GM18511 (cell line): Measurements from ENCODE around the gene TUBB2B.
A peak's percentile ranks its signal among the peaks of the same experiment; 100 is the strongest.
"Not testable (repeated sequence)": the region's sequence is repeated elsewhere in the genome, so short reads cannot be mapped to it uniquely, and the experiment has no call there.

Experiments
- ATAC-seq: cut with Tn5 transposase; IDR thresholded peaks from one replicate; pipeline ENCODE4 v1.9.1; 2021; ENCODE audit warnings: mild to moderate bottlenecking, moderate library complexity; ENCODE audit not compliant: unreplicated experiment

The TUBB2B gene

DNA sequence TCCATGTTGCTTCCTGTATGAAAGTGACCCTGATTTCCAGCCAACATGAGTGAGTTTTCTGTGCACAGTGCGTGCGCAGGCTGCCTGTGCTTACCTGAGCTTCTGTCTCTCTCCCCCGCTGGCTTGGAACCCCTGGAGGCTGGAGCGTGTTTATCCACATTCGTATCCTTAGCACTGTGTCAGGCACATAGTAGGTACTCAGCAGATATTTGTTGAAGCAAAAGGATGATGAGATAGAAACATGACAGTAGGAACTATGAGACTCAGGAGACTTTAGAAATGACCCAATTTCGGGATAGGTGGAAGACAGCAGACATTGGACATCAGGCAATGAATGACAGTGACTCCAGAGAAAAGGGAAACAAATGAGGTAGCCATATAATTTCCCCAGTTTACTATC lies 15.2 kb downstream of the TUBB2B start:
- no peak for ATAC-seq

DNA sequence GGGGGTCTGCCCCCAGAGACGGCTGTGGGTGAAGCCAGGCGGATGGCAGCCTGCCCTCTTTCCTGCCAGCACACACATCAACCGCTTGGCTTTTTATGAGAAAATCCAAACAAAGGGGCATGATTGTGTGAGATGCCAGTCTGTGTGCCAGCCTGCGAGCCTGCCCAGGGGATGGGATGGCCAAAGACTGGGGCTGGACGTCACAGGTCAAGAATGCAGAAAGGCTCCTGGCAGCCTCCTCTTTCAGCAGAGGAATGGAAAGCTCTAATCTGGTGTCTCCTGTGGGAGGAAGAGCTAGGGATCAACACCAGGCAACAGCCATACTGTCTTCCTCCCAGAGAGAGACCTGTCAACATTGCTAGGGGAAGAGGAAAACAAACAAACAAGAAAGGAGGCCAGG lies 15.8 kb downstream of the TUBB2B start:
- no peak for ATAC-seq

DNA sequence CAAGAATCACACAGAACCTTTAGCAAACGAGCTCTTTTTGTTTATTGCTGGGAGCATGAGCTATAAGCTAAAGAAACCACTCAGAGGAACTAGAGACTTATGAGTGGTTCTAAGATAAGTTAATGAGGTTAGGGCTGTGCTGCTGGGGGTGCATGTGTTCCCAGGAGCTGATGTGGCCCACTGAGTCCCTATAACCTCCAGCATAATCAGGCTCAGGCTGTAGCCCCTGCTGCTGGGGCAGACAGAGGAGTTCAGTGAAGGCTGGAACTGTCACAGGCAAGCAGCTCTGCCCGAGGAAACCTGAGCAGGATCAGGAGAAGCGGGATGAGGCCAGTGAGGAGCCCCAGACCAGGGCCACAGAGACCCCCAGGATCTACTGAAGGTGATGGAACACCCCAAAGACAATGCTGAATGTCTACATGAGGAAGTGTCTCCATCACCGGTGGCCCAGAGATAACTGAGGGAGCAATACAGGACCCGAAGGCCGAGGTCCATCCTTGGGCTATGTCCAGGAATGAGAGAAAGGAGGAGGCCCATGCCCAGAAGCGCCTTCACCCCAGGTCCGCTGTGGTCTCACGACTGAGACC lies 17.3 kb downstream of the TUBB2B start:
- no peak for ATAC-seq

DNA sequence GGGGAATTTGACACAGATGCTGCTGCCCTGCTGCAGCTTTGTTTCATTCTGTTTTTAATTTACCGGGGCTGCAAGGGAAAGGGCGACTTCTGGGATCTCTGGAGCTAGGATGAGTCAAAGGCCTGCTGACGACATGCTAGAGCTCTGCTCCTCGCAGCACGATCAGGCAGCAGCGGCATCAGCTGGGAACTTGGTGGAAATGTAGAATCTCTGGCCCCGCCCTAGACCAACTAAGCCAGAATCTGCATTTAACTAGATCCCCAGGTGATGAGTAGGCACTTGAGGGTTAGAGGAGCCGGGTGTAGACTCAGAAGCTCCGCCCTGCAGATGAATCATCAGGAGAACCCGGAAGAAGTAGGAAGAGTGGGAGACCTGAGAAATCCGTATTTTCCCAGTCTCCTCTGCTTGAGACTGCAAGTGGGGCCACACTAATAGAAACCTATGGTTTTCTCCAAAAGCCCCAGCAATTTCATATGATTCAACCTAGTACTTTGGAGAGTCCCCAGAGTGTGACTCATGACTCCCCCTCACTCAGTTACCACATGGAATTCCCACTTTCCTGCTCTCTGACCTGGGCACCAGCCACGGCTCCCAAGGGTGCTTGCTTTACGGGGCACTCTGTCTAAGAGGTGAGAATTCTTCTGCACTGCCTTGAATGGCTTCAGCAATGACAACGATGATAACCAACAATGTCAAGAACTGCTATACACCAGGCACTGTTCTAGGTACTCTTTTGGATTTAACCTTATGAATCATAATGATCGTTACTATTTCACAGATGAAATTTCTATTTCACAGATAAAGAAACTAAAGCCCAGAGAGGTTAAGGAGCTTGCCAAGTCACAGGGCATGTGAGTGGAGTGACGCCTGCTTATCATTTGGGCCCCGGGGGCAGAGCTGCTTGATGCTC lies 18.1 kb downstream of the TUBB2B start:
- peak; percentile 55 for ATAC-seq

DNA sequence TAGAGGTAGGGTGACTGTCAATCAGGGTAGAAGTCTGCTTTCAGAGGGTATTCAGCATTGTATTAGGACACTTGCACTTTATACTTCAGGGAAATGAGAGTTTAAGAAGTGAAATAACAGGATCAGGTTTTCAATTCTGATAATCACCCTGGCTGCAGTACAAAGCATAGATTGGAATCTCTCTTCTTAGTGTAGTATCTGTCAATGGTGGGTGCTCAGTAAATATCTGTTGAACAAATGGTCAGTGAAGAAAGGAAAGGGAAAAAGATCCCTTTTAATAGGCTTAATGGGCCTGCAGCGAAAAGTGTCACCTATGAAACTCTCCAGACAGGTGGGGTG lies 18.7 kb downstream of the TUBB2B start:
- ATAC-seq = no peak

DNA sequence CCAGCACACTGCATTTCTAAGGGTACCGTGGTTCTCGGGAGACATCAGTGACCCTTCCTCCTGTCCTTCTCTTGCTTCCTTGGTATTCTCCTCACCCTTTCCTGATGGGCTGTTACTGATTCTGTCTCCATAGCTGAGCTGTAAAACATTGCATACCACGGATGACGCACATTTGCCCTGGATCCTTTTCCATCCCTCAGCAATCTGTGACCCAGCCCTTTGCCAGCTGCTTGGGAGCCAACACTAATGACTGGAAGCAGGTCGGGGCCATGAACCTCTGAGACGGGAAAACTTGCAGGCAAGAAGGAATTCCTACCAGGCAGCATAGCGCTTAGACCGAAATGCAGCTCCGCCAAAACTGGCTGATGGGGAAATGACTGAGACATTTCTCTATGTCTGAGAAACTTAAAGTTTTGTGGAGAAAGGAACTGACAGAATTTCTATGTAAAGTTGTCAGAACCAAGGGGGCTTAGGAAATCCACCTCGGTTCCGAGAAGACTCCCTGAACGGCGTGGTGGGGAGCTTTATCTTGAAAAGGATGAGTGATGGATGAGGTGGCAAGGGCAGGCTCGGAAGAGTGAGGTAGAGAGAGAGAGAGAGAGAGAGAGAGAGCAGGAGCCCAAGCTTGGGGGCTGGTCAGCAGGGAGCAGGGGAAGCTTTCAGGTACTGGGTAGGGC lies 19.2 kb downstream of the TUBB2B start:
- ATAC-seq = no peak

DNA sequence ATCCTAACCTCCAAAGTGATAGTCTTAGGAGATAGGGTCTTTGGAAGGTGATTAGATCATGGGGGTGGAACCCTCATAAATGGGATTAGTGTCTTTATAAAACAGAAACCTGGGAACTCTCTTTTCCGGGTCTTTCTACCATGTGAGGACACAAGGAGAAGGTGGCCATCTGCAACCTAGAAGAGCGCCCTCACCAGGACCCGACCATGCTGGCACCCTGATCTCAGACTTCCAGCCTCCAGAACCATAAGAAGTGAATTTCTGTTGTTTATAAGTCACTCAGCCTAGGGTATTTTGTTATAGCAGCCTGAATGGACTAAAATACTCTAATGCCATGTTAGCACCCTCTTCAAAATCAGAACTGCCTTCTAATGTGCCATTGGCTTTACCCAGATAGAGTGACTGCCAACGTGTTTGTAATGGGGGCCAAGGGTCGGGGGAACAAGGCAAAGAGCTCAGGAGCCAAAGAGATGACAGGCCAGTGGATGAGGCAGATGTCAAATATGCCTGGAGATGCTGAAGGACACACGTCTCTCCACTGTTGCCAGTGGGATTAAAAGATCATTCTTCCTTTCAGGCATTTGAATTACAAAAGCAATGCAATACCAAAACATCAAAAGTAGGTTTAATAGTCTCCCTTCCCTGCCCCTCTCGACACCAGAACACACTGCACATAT lies 21.0 kb downstream of the TUBB2B start:
- no peak for ATAC-seq

DNA sequence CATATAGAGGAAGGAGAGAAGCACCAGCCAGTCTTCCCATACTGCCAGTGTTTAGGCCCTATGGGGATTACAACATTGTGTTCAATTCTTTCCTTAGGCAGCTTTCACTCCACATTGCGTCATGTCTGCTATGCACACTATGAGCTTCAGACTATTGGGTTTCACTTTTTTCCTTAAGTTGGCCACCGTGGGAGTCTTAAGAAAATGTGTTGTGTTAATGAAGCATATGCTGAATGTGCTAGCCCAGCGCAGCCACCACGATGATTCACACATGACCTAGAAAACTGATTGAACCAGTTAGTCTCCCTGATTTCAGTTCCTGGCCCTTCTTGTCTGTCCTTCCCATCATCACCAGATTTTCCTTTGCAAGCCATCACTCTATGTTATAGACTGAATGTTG lies 21.5 kb downstream of the TUBB2B start:
- ATAC-seq = no peak

DNA sequence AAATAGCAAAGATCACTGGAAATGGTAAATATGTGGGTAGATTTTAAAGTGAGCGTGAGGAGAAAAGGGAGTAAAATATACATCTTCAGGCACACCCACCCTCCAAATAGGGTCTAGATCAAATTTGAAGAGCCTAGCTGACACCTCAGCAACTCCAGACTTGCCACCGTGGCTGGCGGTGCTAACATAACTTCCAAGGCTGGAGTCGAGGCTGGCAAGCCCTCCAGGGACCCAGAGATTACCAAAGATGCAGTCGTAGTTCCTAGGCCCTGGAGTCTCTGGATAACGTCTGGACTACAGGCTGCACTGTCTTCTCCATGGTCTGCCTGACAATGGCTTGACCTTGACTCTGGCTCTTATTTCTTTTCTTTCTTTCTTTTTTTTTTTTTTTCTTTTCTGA lies 22.5 kb downstream of the TUBB2B start:
- ATAC-seq = no peak

DNA sequence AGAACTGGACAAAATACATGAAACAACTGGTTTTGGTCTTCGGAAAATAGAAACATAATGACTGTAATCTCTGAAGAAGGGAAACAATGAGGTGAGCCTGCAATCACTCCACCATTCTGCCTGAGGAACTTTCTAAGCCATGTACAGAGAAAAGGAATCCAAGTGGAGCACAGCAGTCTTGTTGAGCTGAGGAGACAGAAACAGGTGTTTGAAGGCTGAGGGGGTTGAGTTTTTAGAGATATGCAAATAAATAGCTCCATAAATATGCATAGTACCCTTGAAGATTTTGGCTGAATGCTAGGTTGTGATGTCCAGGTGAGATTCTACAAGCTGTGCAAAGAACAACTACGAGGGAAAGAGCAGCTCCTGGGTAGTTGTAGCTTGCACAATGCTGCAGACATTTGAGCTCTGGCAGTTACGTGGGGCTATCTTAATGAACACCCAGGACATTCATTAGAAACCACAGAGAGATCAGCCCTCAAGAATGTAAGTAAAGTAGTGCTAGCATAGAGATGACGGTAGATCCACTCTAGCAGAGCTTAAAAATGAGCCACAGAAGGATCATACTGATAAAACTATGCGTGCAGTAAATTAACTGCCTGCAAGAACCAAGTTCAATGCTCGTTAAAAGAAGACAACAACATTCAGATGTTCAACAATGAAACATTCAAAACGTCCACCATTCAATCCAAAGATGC lies 24.3 kb downstream of the TUBB2B start:
- ATAC-seq = no peak

DNA sequence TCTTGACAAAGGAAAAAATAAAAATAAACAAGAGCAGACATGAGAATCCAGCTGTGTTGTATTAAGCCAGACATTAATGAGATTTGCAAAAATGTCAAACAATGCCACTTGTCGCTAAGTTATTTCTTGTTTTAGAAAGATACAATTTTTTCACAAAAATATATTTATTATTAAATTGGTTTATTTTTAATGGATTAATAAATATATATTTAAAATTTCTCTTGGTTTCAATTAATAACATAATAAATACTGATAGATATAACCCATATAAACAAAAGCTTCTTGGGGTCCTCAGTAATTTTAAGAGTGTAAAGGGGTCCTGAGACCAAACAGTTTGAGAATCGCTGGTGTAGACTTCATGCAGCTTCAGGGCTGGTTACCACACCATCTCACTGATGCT lies 26.1 kb downstream of the TUBB2B start:
- no peak for ATAC-seq

DNA sequence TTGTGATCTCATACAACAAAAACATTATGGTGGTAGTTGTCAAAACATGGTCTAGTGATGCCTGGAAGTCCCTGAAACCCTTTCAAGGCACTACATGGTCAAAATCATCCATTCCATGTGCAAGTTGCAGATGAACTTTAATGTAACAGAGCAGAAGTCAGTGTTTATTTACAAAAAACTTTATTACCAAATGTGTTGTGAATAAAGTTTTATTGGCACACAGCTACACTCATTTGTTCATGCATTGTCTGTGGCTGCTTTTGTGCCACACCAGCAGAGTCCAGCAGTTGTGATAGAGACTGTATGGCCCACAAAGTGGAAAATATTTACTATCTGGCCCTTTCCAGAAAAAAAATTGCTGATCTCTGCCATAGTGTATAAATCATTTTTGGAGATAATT lies 26.8 kb downstream of the TUBB2B start:
- ATAC-seq = no peak

DNA sequence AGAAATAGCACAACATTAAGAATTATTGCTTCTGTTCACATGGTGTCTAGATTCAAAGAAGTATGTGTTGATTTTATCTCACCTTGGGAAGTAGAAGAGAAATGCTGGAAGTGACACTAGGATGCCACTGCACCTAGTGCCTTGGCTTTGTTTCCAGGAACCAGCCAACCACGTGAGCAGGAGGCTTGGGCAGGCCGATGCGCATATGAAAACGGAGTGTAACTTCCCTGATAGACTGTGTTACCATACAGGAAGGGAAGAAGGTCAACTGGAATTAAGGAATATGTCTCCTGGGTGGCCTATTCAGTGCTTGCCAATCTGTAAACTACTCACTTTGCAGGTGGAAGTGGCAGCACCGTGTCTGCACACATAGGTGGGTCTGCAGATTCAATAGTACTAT lies 28.1 kb downstream of the TUBB2B start:
- ATAC-seq = no peak

DNA sequence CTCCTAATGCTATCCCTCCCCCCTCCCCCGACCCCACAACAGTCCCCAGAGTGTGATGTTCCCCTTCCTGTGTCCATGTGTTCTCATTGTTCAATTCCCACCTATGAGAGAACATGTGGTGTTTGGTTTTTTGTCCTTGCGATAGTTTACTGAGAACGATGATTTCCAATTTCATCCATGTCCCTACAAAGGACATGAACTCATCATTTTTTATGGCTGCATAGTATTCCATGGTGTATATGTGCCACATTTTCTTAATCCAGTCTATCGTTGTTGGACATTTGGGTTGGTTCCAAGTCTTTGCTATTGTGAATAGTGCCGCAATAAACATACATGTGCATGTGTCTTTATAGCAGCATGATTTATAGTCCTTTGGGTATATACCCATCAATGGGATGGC lies 29.7 kb downstream of the TUBB2B start:
- not testable (repeated sequence) for ATAC-seq

DNA sequence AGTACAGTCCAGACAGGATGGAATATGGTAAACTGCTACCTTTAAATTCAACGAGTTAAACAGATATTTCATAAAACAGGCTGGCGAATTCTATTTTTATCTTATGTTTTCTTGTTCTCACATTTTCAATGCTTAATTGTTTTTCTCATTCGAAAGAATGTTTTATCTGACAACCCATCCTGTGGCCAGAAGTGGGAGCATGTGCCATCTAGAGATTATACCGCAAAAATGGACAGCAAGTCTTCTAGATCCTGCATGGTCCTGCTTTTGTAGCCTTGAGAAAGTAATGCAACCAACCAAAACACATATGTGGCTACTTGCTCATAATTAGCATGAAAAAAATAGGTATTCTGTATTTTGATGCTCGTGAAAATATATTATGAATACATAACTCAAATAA lies 30.7 kb downstream of the TUBB2B start:
- no peak for ATAC-seq

DNA sequence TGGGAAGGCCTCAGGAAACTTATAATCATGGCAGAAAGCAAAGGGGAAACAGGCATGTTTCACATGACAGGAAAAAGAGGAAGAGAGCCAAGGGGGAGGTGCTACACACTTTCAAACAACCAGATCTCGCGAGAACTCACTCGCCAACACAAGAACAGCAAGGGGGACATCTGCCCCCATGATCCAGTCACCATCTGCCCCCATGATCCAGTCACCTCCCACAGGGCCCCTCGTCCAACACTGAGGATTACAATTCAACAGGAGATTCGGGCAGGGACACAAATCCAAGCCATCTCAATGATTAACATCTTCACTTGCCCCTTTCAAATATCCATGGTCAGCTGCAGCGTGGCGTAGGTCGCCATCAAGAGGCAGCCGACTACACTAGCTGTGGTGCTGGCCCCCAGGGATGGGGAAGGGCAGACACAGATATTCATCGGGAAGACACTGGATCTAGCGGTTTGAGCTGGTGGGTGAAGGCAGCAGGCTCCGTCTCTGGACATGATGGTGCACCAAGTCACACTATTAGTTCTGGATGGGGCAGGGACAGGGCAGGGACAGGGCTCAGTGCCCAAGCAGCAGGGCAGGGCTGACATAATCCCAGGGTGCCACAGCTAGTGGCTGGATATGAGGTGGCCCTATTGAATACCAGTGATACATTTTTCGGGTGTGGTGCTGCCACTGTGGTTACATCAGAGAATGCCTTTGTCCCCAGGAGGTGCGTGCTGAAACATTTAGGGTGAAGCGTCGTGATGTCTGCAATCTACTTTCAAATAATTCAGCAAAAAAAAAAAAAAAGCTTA lies 31.6 kb downstream of the TUBB2B start:
- ATAC-seq = no peak

DNA sequence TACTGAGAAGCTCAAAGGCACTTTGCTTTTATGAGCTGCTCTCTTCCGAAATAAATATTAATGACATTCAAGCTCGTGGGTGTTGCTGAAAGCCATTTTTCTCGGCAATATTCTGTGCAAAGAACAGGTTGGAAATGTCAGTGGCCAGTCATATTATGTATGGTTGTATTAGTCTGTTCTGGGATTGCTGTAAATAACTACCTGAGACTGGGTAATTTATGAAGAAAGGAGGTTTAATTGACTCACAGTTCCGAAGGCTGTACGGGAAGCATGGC lies 32.1 kb downstream of the TUBB2B start:
- ATAC-seq = no peak

DNA sequence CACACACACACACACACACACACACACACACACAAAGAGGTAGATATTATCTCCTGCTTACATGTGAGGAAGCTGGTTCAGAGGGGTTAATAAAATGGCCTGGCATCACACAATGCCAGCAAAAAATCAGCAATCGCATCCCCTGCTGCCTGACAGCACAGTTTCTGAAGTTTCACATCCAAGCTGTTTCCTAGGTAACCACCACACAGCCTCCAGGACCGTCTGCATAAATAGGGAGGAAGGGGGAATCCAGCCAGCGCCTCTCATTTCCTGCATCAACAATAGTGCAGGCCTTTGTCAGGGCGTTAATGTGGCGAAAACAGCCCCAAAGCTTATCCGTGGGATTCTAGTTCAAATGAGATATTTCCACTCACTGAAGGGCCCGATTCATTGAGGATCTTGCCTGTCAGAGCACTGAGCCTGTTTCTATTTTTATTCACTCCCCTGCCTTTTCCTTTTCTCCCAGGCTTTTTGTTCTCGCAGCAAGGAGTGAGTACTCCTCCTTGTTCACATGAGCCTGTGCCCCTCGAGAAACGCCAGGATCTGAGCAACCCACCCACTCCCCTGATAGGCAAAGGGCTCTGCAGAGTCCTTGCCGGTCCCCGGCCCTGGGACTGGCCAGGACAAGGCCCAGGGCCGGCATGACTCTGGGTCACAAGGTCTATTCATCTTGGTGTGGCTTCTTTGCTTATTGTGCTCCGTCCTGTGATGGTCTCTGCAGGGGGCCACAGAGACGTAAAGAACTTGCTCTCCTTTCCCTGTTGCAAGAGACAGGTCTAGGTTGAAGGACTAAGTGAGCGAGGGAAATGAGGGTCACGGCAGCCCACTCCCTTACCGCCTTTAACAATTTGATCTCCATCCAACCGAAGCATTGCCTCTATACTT lies 32.7 kb downstream of the TUBB2B start:
- ATAC-seq = no peak

DNA sequence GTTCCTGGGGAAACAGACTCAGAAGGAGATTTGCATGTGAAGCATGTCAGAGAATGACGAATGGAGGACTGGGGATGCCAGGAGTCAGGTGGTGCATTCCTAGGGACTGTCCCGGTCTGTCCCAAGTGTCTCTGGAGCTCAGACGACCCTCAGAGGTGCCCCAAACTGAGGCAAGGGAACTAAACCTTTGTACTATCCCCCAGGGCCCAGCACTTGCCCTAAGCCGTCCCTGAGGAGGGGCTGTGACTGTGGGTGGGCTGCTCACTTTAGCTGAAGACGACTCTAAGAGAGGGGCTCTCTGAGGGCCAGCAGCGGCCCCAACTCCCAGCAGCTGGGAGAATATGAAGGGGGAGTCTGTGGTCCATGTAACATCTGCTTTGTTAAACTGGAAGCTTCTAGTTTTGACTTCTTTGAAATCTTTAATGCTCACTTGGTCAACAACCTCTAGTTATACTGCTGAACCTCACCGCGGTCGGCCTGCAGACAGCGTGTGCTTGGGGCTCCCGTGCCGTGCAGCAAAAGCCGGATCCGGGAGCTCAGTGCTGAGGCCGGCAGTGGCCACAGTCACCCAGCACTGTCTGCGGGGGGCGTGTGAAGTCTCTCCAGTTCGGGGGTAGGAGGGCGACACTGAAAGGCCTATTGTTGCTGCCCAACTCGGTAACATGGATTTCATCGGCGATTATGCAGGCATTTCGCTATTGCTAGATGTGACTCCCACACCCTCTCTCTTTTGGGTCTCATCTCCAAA lies 34.2 kb downstream of the TUBB2B start:
- ATAC-seq = no peak
